K562 (cell line): ENCODE measurements around the gene FXR1. TPM values are rescaled to one million over a fixed set of nuclear protein-coding genes. Genes with fewer than 3 reads are reported as not detected.

Experiments
- HNRNPLL ChIP-seq: fragments of 200-400 bp; formaldehyde crosslinking; IDR thresholded peaks from 2 replicates; pipeline ENCODE4 v1.6.1; 2017; ENCODE audit warnings: low read length, low read depth, mild to moderate bottlenecking; ENCODE audit not compliant: poor library complexity, severe bottlenecking
- MAFK ChIP-seq: IDR thresholded peaks from 2 replicates; pipeline ENCODE4 v1.6.1; 2011; ENCODE audit warnings: low read length, improper control_type of control experiment
- TARDBP ChIP-seq: fragments of 450-650 bp; IDR thresholded peaks from 2 replicates; pipeline ENCODE4 v1.6.1; 2016
- ZBTB40 ChIP-seq, 2 experiments: fragments of 450-650 bp in 1 of 2; sonication (generic) in 1 of 2; formaldehyde crosslinking in 1 of 2; IDR thresholded peaks; 2 replicates each; pipeline versions ENCODE4 v1.7.1 to v1.9.0; 2016 to 2022; ENCODE audit warnings: inconsistent platforms in 1 of 2, mild to moderate bottlenecking in 1 of 2, missing genetic modification reagents in 1 of 2
- ZNF318 ChIP-seq, 2 experiments: fragments of 450-650 bp; IDR thresholded peaks; 2 replicates each; pipeline ENCODE4 v1.6.1; 2016; ENCODE audit warnings: mild to moderate bottlenecking in 2 of 2, borderline replicate concordance in 1 of 2, low read depth in 1 of 2, moderate library complexity in 1 of 2
- ZNF75A ChIP-seq: fragments of 450-650 bp; formaldehyde crosslinking; IDR thresholded peaks from 2 replicates; pipeline ENCODE4 v1.4.0; 2020; ENCODE audit warnings: mild to moderate bottlenecking
- polyA plus RNA-seq, 8 experiments: library from polyadenylated mRNA; depleted of rRNA in 4 of 8; stranded (reverse) in 5 of 8; unstranded in 3 of 8; fragments of >200 nt; fragmentation: Nextera tagmentation in 2 of 8; fragmentation: Illumina TruSeq in 1 of 8; extraction: Ambion mirVana in 2 of 8; extraction: Trizol in 1 of 8; gene quantifications; 2 replicates each; pipeline versions ENCODE4 v1.2.1 to v1.2.3, GENCODE V29; 2011 to 2014; ENCODE audit warnings: inconsistent platforms in 1 of 8, missing spikeins in 1 of 8
- total RNA-seq, 7 experiments: library from RNA; depleted of rRNA in 6 of 7; stranded (reverse); fragments of >200 nt in 6 of 7; fragmentation: Illumina TruSeq in 2 of 7; extraction: Trizol in 2 of 7; gene quantifications; 2 replicates each; pipeline versions ENCODE4 v1.2.1 to v1.2.3, GENCODE V29; 2011 to 2021; ENCODE audit warnings: low replicate concordance in 1 of 7

The FXR1 gene
- total and polyA plus RNA-seq, 9 of the 15 experiments (the other 6 are each of a cell fraction or from before 2014, with no cell fraction given): 59.4 to 177 (median 136) TPM

DNA sequence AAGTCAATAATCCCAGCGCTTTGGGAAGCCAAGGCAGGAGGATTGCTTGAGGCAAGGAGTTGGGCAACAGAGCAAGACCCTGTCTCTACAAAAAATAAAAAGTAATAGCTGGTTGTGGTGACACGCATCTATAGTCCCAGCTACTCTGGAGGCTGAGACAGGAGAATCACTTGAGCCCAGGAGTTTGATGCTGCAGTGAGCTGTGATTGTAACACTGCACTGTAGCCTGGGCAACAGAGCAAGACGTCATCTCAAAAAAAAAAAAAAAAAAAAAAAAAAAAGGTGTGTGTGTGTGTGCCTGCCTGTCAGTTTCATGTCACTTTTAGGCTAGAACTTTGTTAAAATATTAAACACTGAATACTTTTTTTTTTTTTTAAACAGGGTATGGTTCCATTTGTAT lies 48.6 kb downstream of the FXR1 start (continued):
- no peak for TF ChIP-seq ZBTB40 (IDR thresholded peaks at IDR 0.05)
- TF ChIP-seq ZBTB40 (CRISPR knock-in tag; IDR thresholded peaks at IDR 0.05): no peak
- TF ChIP-seq ZNF75A (CRISPR knock-in tag): no peak
- TF ChIP-seq MAFK: no peak
- TF ChIP-seq HNRNPLL: no peak
- no peak for TF ChIP-seq ZNF318 (IDR thresholded peaks at IDR 0.05; ENCODE audit: borderline replicate concordance in 1 of 2, low read depth in 1 of 2)
- no peak for TF ChIP-seq TARDBP
